ENCODE results near the gene C4BPB.
A peak's percentile ranks its signal among the peaks of the same experiment; 100 is the strongest.
"Not testable (repeated sequence)": the region's sequence is repeated elsewhere in the genome, so short reads cannot be mapped to it uniquely, and the experiment has no call there.

C4BPB gene, protein sequence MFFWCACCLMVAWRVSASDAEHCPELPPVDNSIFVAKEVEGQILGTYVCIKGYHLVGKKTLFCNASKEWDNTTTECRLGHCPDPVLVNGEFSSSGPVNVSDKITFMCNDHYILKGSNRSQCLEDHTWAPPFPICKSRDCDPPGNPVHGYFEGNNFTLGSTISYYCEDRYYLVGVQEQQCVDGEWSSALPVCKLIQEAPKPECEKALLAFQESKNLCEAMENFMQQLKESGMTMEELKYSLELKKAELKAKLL

GRCh38 chr1:207088701-207089626, at the start of gene C4BPB:
Gene C4BPB (plus strand): TSS chr1:207088860. CDS start chr1:207089532, 672 bp downstream.
- DNase-seq (ENCODE audit: low read depth in 3 of 3) = no peak

- no peak for DNase-seq (ENCODE audit: low read depth in 3 of 3)
These were observed 49.1 kb upstream of the C4BPB start for GRCh38 chr1:207039380-207040180.

- DNase-seq (ENCODE audit: low read depth in 3 of 3) = no peak
These were observed 48.5 kb upstream of the C4BPB start for GRCh38 chr1:207040181-207040533.

DNA sequence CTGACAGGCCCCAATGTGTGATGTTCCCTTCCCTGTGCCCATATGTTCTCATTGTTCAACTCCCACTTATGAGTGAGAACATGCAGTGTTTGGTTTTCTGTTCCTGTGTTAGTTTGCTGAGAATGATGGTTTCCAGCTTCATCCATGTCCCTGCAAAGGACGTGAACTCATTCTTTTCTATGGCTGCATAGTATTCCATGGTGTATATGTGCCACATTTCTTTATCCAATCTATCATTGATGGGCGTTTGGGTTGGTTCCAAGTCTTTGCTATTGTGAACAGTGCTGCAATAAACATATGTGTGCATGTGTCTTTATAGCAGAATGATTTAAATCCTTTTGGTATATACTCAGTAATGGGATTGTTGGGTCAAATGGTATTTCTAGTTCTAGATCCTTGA, 47.3 kb upstream of the C4BPB start:
- not testable (repeated sequence) for DNase-seq (ENCODE audit: low read depth in 3 of 3)

GRCh38 chr1:207045453-207045852, 43.2 kb upstream of the C4BPB start:
- no peak for DNase-seq (ENCODE audit: low read depth in 3 of 3)

DNA sequence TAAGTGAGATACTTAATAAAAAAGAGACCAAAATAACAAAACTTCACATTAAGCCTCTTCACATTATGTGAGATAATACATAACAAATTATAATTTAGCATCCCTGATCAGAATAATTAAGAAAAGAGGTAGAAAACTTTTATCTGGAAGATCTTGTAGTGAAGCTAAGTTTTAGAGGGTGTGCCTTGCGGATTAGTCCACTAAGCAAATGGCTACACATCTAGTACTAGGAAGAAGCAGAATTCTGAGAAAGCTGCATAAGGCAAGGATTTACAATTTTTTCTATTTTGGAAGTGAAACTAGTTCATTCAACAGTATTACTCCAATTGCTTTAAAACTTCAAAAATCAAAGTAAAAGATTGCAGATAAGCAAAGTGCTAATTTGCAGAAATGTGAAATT, 41.2 kb upstream of the C4BPB start:
- no peak for DNase-seq (ENCODE audit: low read depth in 3 of 3)

DNA sequence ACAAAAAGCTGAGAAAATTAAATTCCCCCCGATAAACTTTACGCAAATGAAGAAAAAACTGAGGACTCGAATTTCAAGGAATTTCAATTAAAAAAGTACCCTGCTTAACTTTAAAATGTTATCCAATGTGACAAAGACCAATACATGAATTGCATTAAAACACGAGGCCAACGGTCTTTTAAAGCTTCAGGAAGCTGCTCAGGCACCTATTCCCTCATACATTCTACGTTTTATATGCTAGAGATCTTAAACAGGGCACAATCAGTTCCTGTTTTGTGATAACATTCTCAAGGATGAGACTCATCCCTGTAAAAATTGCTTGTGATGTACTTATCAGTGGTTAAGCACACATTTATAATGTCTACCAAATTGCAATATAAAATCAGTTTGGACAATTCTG, 40.6 kb upstream of the C4BPB start:
- DNase-seq (ENCODE audit: low read depth in 3 of 3) = no peak

- DNase-seq (ENCODE audit: low read depth in 3 of 3) = no peak
These were observed 39.6 kb upstream of the C4BPB start for GRCh38 chr1:207049054-207049453.

GRCh38 chr1:207049514-207049913, 39.1 kb upstream of the C4BPB start:
- no peak for DNase-seq (ENCODE audit: low read depth in 3 of 3)

DNA sequence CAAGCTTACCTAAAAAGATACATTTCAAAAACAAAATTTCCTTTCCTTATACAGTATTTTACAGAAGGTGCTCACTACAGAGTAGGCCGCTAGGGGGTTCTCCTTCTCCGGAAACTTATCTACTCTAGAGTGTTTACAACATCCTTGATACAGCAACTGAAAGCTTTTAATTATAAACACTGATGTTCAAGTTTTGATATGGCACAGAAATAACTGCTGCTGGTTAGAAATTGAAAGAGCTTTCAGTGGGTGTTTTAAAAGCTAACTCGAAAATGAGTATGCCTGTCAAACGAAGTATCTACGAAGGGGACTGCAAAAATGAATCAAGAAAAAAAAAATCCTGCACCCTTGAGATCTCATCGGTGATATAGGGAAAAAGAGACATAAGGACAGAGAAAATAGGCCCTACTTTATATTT, 38.7 kb upstream of the C4BPB start:
- DNase-seq (ENCODE audit: low read depth in 3 of 3) = peak in 2 of 3 donors; percentile 23 to 40

DNA sequence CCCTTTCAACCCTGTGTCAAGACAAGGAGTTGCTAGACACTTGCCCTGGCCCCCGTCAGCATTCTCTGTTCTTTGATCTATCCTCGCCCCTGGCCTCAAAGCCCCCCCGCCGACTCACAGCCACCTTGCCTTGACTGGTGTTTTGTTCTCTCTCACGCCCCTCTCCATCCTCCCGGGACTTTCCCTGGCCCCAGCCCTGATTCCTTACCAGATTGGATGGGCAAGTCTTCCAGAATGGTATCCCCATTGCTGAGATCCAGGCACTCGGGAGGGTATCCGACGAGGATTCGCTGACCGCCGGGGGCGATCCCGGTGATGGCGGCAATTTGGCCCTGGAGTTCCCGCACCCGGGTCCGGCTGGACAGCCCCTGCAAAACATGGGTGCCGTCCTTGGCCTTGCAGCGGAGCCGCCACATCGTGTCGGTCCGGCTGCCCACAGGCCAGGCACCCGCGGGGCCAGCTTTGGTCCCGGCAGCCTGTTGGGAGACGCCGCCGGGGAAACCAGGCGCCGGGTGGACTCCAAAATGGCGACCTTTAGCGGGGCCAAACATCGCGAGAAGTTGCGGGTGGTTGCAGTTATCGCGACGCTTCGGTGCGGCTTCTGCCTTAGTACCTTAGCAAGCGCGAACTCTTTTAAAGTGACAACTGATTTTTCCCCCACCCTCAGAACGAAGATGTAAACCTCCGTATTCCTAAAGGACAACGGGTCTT, 38.0 kb upstream of the C4BPB start:
- DNase-seq (ENCODE audit: low read depth in 3 of 3) = peak; percentile 81 to 92 (median 82)

- no peak for DNase-seq (ENCODE audit: low read depth in 3 of 3)
These were observed 37.3 kb upstream of the C4BPB start, which contains the start of gene YOD1 for GRCh38 chr1:207051191-207051943. Gene YOD1 (minus strand): TSS chr1:207051208. CDS start chr1:207051030, 178 bp downstream.

DNA sequence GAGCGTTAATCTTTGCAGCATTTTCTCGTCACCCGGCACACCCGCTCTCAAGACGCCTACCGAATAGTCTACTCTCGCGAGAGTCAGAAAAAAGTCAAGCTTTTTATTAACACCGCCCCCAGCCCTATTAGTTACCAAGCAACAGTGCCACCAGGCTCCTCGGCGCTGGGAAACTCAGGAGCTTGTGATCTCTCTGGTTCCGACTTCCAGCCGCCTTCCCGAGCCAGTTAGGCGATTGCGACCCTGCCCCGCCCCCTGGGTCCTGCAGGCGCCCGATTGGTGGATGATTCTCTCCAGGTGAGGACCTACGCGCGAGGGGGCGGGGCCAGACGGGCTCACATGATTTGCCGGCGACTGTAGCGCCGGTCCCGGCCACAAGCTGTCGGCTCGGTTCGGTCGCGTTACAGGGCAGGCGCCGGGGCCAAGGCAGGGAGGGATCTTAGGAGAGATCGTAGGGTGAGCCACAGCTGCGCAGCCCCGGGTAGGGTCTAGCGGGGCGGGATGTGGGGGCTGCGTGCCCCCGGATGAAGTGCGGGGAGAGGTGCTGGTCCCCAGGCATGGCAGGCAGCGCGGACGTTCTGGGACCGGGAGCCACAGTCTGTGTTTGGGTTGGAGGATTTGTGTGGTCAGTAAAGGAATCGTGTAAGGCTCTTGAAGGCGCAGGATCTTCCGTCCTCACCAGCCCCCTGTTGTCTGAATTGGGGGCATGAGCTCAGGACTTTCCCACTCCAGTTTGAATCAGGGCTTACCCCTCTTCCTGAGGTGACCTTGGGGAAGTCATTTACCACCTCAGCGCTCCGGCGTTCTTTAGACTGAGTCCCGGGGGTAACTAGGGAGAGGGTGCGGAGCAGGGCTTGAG, 35.5 kb upstream of the C4BPB start, which contains the start of gene PFKFB2:
TSS of gene PFKFB2 (plus strand) at position 365 of the 859 bp plus-strand sequence. CDS start 1,443 bp downstream, outside the sequence.
- DNase-seq (ENCODE audit: low read depth in 3 of 3) = peak; percentile 86 to 96 (median 89)

- DNase-seq (ENCODE audit: low read depth in 3 of 3) = no peak
These were observed 34.2 kb upstream of the C4BPB start for GRCh38 chr1:207054491-207054890.

DNA sequence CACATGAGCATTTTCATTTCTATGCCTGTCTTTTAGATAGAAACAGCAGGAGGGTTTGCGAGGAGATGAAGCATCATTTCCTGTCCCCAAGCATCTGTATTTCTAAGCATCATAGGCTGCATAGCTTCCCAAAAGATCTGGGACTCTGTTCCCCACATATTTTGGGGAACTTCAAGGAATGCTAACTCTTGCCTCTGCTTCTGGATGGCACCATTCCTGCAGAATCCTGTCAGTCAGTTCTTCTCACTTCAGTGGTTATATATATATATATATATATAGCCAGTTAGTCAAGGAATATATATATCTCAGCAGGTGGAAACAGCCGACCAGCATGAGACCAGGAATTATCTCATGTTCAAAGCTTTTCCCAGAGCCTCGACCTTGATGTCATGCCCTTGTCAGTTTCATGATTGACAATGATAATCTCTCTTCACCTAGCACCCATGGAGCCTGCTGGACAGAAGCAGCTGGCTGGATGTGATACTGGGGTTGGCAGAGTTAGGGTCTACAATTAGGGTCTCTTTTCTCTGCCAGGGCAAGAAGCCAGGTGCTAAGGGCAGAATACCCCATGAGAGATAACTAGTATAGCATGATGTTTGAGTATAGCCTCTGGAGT, 33.2 kb upstream of the C4BPB start:
- no peak for DNase-seq (ENCODE audit: low read depth in 3 of 3)

- no peak for DNase-seq (ENCODE audit: low read depth in 3 of 3)
These were observed 32.0 kb upstream of the C4BPB start for GRCh38 chr1:207056673-207057072.

GRCh38 chr1:207058252-207058651, 30.4 kb upstream of the C4BPB start:
- no peak for DNase-seq (ENCODE audit: low read depth in 3 of 3)

- no peak for DNase-seq (ENCODE audit: low read depth in 3 of 3)
These were observed 29.5 kb upstream of the C4BPB start for GRCh38 chr1:207058878-207059867.
